ENCODE measurements around the gene FTCDNL1. TPM values are rescaled to one million over a fixed set of nuclear protein-coding genes. Genes with fewer than 3 reads are reported as not detected.

FTCDNL1 gene
- total RNA-seq, 2 experiments from 2014 or later: 3.8 to 5.2 TPM

GRCh38 chr2:199718074-199718473 lies 132.9 kb downstream of the FTCDNL1 start:
- H3K36me3 Mint-ChIP-seq (ENCODE audit: low read depth): no peaks in the 10 kb centered on the region
- DNase-seq: no peak
- H3K27me3 Mint-ChIP-seq (ENCODE audit: low read depth): peaks cover 4% of the 10 kb centered on the region
- intact Hi-C loops (cut with micrococcal nuclease): no loop called here
- H3K4me1 Mint-ChIP-seq (ENCODE audit: low read depth): no peaks in the 10 kb centered on the region
- H3K4me3 Mint-ChIP-seq: no peak overlapping the region
- no peak overlapping the region for H3K27ac Mint-ChIP-seq
- CTCF ChIA-PET: no interaction called here
- no peaks in the 10 kb centered on the region for H3K9me3 Mint-ChIP-seq

- Mint-ChIP-seq H3K9me3 (no peaks in the 10 kb centered on the region), H3K27me3 (ENCODE audit: low read depth) (peaks cover 2% of the 10 kb centered on the region), H3K4me3 (no peak overlapping the region), H3K36me3 (ENCODE audit: low read depth) (no peaks in the 10 kb centered on the region), H3K27ac (no peak overlapping the region), H3K4me1 (ENCODE audit: low read depth) (no peaks in the 10 kb centered on the region)
- intact Hi-C loops (cut with micrococcal nuclease): no loop called here
- CTCF ChIA-PET: no interaction called here
- DNase-seq: no peak
These were observed 133.4 kb downstream of the FTCDNL1 start for GRCh38 chr2:199717587-199717907.

- no peak for DNase-seq
- intact Hi-C loops (cut with micrococcal nuclease): no loop called here
- H3K4me1 Mint-ChIP-seq (ENCODE audit: low read depth): no peaks in the 10 kb centered on the region
- H3K36me3 Mint-ChIP-seq (ENCODE audit: low read depth): no peaks in the 10 kb centered on the region
- CTCF ChIA-PET: no interaction called here
- H3K4me3 Mint-ChIP-seq: no peak overlapping the region
- no peaks in the 10 kb centered on the region for H3K9me3 Mint-ChIP-seq
- no peak overlapping the region for H3K27ac Mint-ChIP-seq
- H3K27me3 Mint-ChIP-seq (ENCODE audit: low read depth): no peaks in the 10 kb centered on the region
These were observed 134.0 kb downstream of the FTCDNL1 start for GRCh38 chr2:199716807-199717586.

GRCh38 chr2:199713746-199714145 lies 137.2 kb downstream of the FTCDNL1 start:
- intact Hi-C loops (cut with micrococcal nuclease): no loop called here
- Mint-ChIP-seq H3K36me3 (ENCODE audit: low read depth) (no peaks in the 10 kb centered on the region), H3K4me1 (ENCODE audit: low read depth) (no peaks in the 10 kb centered on the region), H3K27me3 (ENCODE audit: low read depth) (peaks cover 2% of the 10 kb centered on the region), H3K27ac (no peak overlapping the region), H3K4me3 (no peak overlapping the region), H3K9me3 (no peaks in the 10 kb centered on the region)
- CTCF ChIA-PET: no interaction called here
- DNase-seq: no peak

GRCh38 chr2:199710551-199710950 lies 140.4 kb downstream of the FTCDNL1 start:
- Mint-ChIP-seq H3K27me3 (ENCODE audit: low read depth) (peaks cover 2% of the 10 kb centered on the region), H3K4me3 (no peak overlapping the region), H3K27ac (no peak overlapping the region), H3K4me1 (ENCODE audit: low read depth) (no peaks in the 10 kb centered on the region), H3K36me3 (ENCODE audit: low read depth) (no peaks in the 10 kb centered on the region), H3K9me3 (peaks cover 5% of the 10 kb centered on the region)
- intact Hi-C loops (cut with micrococcal nuclease): no loop called here
- DNase-seq: no peak
- CTCF ChIA-PET: interaction anchor here (0.6 kb wide), 1 partner anchor 315 kb away, joined by 3 read pairs; no protein-coding TSS in a partner anchor

Other genes with a start within 250 kb of the FTCDNL1 start
- gene C2orf69, start 60.1 kb upstream of the FTCDNL1 start, total RNA-seq: 10 to 100 TPM; 18.5 to 20.6 TPM
- gene TYW5, start 104.3 kb upstream of the FTCDNL1 start, total RNA-seq: 1 to 10 TPM; 7.8 to 7.9 TPM
- 10 to 100 TPM; 28.6 to 30.0 TPM for gene MAIP1, start 104.4 kb upstream of the FTCDNL1 start, total RNA-seq